GM19351 (cell line): ENCODE results near the gene CTNNAL1.

Experiments
- ATAC-seq: cut with Tn5 transposase; IDR thresholded peaks from one replicate; pipeline ENCODE4 v1.9.1; 2021; ENCODE audit warnings: mild to moderate bottlenecking, moderate library complexity; ENCODE audit not compliant: unreplicated experiment

CTNNAL1 gene

GRCh38 chr9:109030426-109030825 lies 17.1 kb upstream of the CTNNAL1 start:
- ATAC-seq, result no peak

GRCh38 chr9:109028457-109028856 lies 15.2 kb upstream of the CTNNAL1 start:
- no peak for ATAC-seq

- ATAC-seq, result no peak
Measured at GRCh38 chr9:109027176-109027575, 13.9 kb upstream of the CTNNAL1 start.

GRCh38 chr9:109026306-109026705 lies 13.0 kb upstream of the CTNNAL1 start:
- no peak for ATAC-seq

GRCh38 chr9:109022873-109023272 lies 9.6 kb upstream of the CTNNAL1 start:
- ATAC-seq, result no peak

GRCh38 chr9:109020581-109021511 lies 7.5 kb upstream of the CTNNAL1 start:
- no peak for ATAC-seq

GRCh38 chr9:109020113-109020512 lies 6.8 kb upstream of the CTNNAL1 start:
- no peak for ATAC-seq

- ATAC-seq, result no peak
Measured at GRCh38 chr9:109019420-109019819, 6.1 kb upstream of the CTNNAL1 start.

- ATAC-seq, result peak; percentile 36
Measured at GRCh38 chr9:109017493-109017892, 4.2 kb upstream of the CTNNAL1 start.

- ATAC-seq, result no peak
Measured at GRCh38 chr9:109017061-109017460, 3.8 kb upstream of the CTNNAL1 start.

- ATAC-seq, result no peak
Measured at GRCh38 chr9:109016132-109016531, 2.8 kb upstream of the CTNNAL1 start.

GRCh38 chr9:109014608-109015280 lies 1.4 kb upstream of the CTNNAL1 start:
- no peak for ATAC-seq

- no peak for ATAC-seq
Measured at GRCh38 chr9:109013679-109014607, 644 bp upstream of the CTNNAL1 start.

- ATAC-seq, result peak; percentile 25
Measured at GRCh38 chr9:109012009-109012875, 1.1 kb downstream of the CTNNAL1 start.

GRCh38 chr9:109011231-109011671 lies 2.0 kb downstream of the CTNNAL1 start:
- no peak for ATAC-seq

- ATAC-seq, result peak; percentile 36
Measured at GRCh38 chr9:109010746-109011145, 2.6 kb downstream of the CTNNAL1 start.

- no peak for ATAC-seq
Measured at GRCh38 chr9:109005678-109006077, 7.6 kb downstream of the CTNNAL1 start.

GRCh38 chr9:109003116-109003515 lies 10.2 kb downstream of the CTNNAL1 start:
- ATAC-seq, result no peak

GRCh38 chr9:109002141-109002540 lies 11.2 kb downstream of the CTNNAL1 start:
- no peak for ATAC-seq

- no peak for ATAC-seq
Measured at GRCh38 chr9:109001275-109001676, 12.0 kb downstream of the CTNNAL1 start.
